ENCODE results near the gene LRRC26. TPM values are rescaled to one million over a fixed set of nuclear protein-coding genes. Genes with fewer than 3 reads are reported as not detected.
"Not testable (repeated sequence)": the region's sequence is repeated elsewhere in the genome, so short reads cannot be mapped to it uniquely, and the experiment has no call there.

LRRC26 gene
- polyA plus RNA-seq, 1 experiment = not detected

- H3K4me3 ChIP-seq (ENCODE audit: low read depth, low read length) = no peak overlapping the region
- CTCF ChIA-PET = interaction anchor here (0.6 kb wide), 1 partner anchor 8 kb away, joined by 4 read pairs; no protein-coding TSS in a partner anchor
These were observed 43.1 kb downstream of the LRRC26 start for GRCh38 chr9:137126786-137127185.

DNA sequence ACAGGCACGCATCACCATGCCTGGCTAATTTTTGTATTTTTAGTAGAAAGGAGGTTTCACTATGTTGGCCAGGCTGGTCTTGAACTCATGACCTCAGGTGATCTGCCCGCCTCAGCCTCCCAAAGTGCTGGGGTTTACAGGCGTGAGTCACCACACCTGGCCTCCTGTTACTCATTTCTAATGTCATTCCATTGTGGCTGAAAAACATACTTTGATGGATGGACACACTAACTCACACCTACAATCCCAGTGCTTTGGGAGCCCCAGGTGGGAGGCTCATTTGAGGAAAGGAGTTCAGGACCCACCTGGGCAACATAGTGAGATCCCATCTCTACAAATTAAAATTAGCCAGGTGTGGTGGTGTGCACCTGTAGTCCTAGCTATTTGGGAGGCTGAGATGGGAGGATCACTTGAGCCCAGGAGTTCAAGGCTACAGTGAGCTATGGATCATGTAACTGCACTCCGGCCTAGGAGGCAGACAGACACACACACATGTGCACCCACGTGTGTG lies 45.8 kb downstream of the LRRC26 start:
- H3K9me3 ChIP-seq (ENCODE audit: control insufficient read depth, insufficient read depth, low read length); H3K27ac ChIP-seq (ENCODE audit: low read depth, low read length); POLR2A ChIA-PET; H3K27me3 ChIP-seq (ENCODE audit: control insufficient read depth, insufficient read depth, low read length); DNase-seq (ENCODE audit: low read depth, low spot score); H3K4me3 ChIP-seq (ENCODE audit: low read depth, low read length): not testable (repeated sequence)
- CTCF ChIA-PET = interaction anchor here (0.6 kb wide), 2 partner anchors 14 to 69 kb away, joined by 3 read pairs; no protein-coding TSS in a partner anchor

More at GRCh38 chr9:137126786-137127185, 43.1 kb downstream of the LRRC26 start:
- Histone ChIP-seq H3K27me3 (ENCODE audit: control insufficient read depth, insufficient read depth, low read length) (no peaks in the 10 kb centered on the region), H3K27ac (ENCODE audit: low read depth, low read length) (no peak overlapping the region), H3K9me3 (ENCODE audit: control insufficient read depth, insufficient read depth, low read length) (peaks cover 6% of the 10 kb centered on the region; the same call in 1 of the 2 replicates)
- no peak for DNase-seq (ENCODE audit: low read depth, low spot score)
- TF ChIP-seq CTCF (IDR thresholded peaks at IDR 0.05; ENCODE audit: low read depth, low read length) = no peak
- POLR2A ChIA-PET = no interaction called here

GRCh38 chr9:137123468-137123837 lies 46.4 kb downstream of the LRRC26 start:
- CTCF ChIA-PET = interaction anchor here (0.6 to 0.7 kb wide), 2 partner anchors 14 to 479 kb away, joined by 3 read pairs; no protein-coding TSS in a partner anchor

GRCh38 chr9:137122796-137123467 lies 46.9 kb downstream of the LRRC26 start:
- not testable (repeated sequence) for DNase-seq (ENCODE audit: low read depth, low spot score); H3K27ac ChIP-seq (ENCODE audit: low read depth, low read length); H3K27me3 ChIP-seq (ENCODE audit: control insufficient read depth, insufficient read depth, low read length); H3K9me3 ChIP-seq (ENCODE audit: control insufficient read depth, insufficient read depth, low read length); H3K4me3 ChIP-seq (ENCODE audit: low read depth, low read length)
- ChIA-PET CTCF (interaction anchor here (0.6 to 0.7 kb wide), 2 partner anchors 59 to 480 kb away, joined by 3 to 9 read pairs; no protein-coding TSS in a partner anchor), POLR2A (interaction anchor here (0.6 to 0.7 kb wide), 3 partner anchors 78 to 111 kb away, joined by 6 to 19 read pairs (median 11); partner anchors contain the start of gene TPRN)

More at GRCh38 chr9:137123468-137123837, 46.4 kb downstream of the LRRC26 start:
- H3K27ac ChIP-seq (ENCODE audit: low read depth, low read length) = no peak overlapping the region
- DNase-seq (ENCODE audit: low read depth, low spot score) = no peak
- no peaks in the 10 kb centered on the region for H3K27me3 ChIP-seq (ENCODE audit: control insufficient read depth, insufficient read depth, low read length)
- H3K9me3 ChIP-seq (ENCODE audit: control insufficient read depth, insufficient read depth, low read length) = no peaks in the 10 kb centered on the region
- H3K4me3 ChIP-seq (ENCODE audit: low read depth, low read length) = no peak overlapping the region
- no peak for TF ChIP-seq CTCF (IDR thresholded peaks at IDR 0.05; ENCODE audit: low read depth, low read length)
- POLR2A ChIA-PET = interaction anchor here (0.6 to 0.7 kb wide), 2 partner anchors 77 to 100 kb away, joined by 6 to 19 read pairs; partner anchors contain the start of gene TPRN

- ChIA-PET CTCF (interaction anchor here (0.6 to 1.2 kb wide), 2 partner anchors 58 to 105 kb away, joined by 4 to 9 read pairs; partner anchors contain the start of gene RNF224), POLR2A (interaction anchor here (0.7 kb wide), 1 partner anchor 101 kb away, joined by 19 read pairs; no protein-coding TSS in a partner anchor)
- H3K9me3 ChIP-seq (ENCODE audit: control insufficient read depth, insufficient read depth, low read length); H3K27me3 ChIP-seq (ENCODE audit: control insufficient read depth, insufficient read depth, low read length); DNase-seq (ENCODE audit: low read depth, low spot score); H3K27ac ChIP-seq (ENCODE audit: low read depth, low read length); H3K4me3 ChIP-seq (ENCODE audit: low read depth, low read length): not testable (repeated sequence)
These were observed 47.7 kb downstream of the LRRC26 start for GRCh38 chr9:137121927-137122795.

Small RNAs within 50 kb of the gene (small RNA-seq; reads per million reads assigned to genes)
- gene MIR3621 (ENCODE audit: insufficient read length, low read depth) = not detected

Other genes starting within 250 kb of the LRRC26 start
- gene FBXW5, start 225.3 kb downstream of the LRRC26 start, polyA plus RNA-seq (2011; rRNA removed) = 31.2 and 46.4 TPM in 2 replicates
- 0.41 TPM in 1 of 2 replicates, not detected in the other for gene C8G, start 224.8 kb downstream of the LRRC26 start, polyA plus RNA-seq (2011; rRNA removed)
- not detected in 2 replicates for gene LCN12, start 217.8 kb downstream of the LRRC26 start, polyA plus RNA-seq (2011; rRNA removed)
- gene PTGDS, start 192.5 kb downstream of the LRRC26 start, polyA plus RNA-seq (2011; rRNA removed) = 7.8 and 9.6 TPM in 2 replicates
- gene LCNL1, start 187.1 kb downstream of the LRRC26 start, polyA plus RNA-seq (2011; rRNA removed) = 1.5 TPM in 2 replicates
- 6.0 and 6.7 TPM in 2 replicates for gene PAXX, start 177.6 kb downstream of the LRRC26 start, polyA plus RNA-seq (2011; rRNA removed)
- 0.42 and 0.63 TPM in 2 replicates for gene CLIC3, start 173.5 kb downstream of the LRRC26 start, polyA plus RNA-seq (2011; rRNA removed)
- gene ABCA2, start 141.8 kb downstream of the LRRC26 start, polyA plus RNA-seq (2011; rRNA removed) = 4.7 and 8.8 TPM in 2 replicates
- gene FUT7, start 138.0 kb downstream of the LRRC26 start, polyA plus RNA-seq (2011; rRNA removed) = not detected in 2 replicates
- 8.9 and 16.5 TPM in 2 replicates for gene NPDC1, start 123.9 kb downstream of the LRRC26 start, polyA plus RNA-seq (2011; rRNA removed)
- not detected in 2 replicates for gene ENTPD2, start 116.0 kb downstream of the LRRC26 start, polyA plus RNA-seq (2011; rRNA removed)
- 1.5 and 1.8 TPM in 2 replicates for gene SAPCD2, start 99.5 kb downstream of the LRRC26 start, polyA plus RNA-seq (2011; rRNA removed)
- gene UAP1L1, start 92.5 kb downstream of the LRRC26 start, polyA plus RNA-seq (2011; rRNA removed) = 5.1 and 6.3 TPM in 2 replicates
- gene MAN1B1, start 83.1 kb downstream of the LRRC26 start, polyA plus RNA-seq (2011; rRNA removed) = 40.8 and 50.2 TPM in 2 replicates
- 30.6 and 52.6 TPM in 2 replicates for gene DPP7, start 55.3 kb downstream of the LRRC26 start, polyA plus RNA-seq (2011; rRNA removed)
- 0.04 TPM in 1 of 2 replicates, not detected in the other for gene GRIN1, start 30.9 kb downstream of the LRRC26 start, polyA plus RNA-seq (2011; rRNA removed)
- not detected in 2 replicates for gene TMEM210, start 2.0 kb upstream of the LRRC26 start, polyA plus RNA-seq (2011; rRNA removed)
- gene ANAPC2, start 18.5 kb upstream of the LRRC26 start, polyA plus RNA-seq (2011; rRNA removed) = 12.1 and 14.6 TPM in 2 replicates
- gene SSNA1, start 18.6 kb upstream of the LRRC26 start, polyA plus RNA-seq (2011; rRNA removed) = 35.0 and 46.9 TPM in 2 replicates
- gene TPRN, start 30.7 kb upstream of the LRRC26 start, polyA plus RNA-seq (2011; rRNA removed) = 2.8 and 3.8 TPM in 2 replicates
- gene TMEM203, start 35.6 kb upstream of the LRRC26 start, polyA plus RNA-seq (2011; rRNA removed) = 44.2 and 50.2 TPM in 2 replicates
- 2.8 and 3.8 TPM in 2 replicates for gene NDOR1, start 35.6 kb upstream of the LRRC26 start, polyA plus RNA-seq (2011; rRNA removed)
- gene RNF208, start 52.2 kb upstream of the LRRC26 start, polyA plus RNA-seq (2011; rRNA removed) = 0.17 and 0.45 TPM in 2 replicates
- gene CYSRT1, start 55.1 kb upstream of the LRRC26 start, polyA plus RNA-seq (2011; rRNA removed) = 0.27 and 0.56 TPM in 2 replicates
- not detected in 2 replicates for gene RNF224, start 57.5 kb upstream of the LRRC26 start, polyA plus RNA-seq (2011; rRNA removed)
- gene SLC34A3, start 60.9 kb upstream of the LRRC26 start, polyA plus RNA-seq (2011; rRNA removed) = not detected in 2 replicates
- gene TUBB4B, start 71.2 kb upstream of the LRRC26 start, polyA plus RNA-seq (2011; rRNA removed) = 223 and 262 TPM in 2 replicates
- gene STPG3, start 81.2 kb upstream of the LRRC26 start, polyA plus RNA-seq (2011; rRNA removed) = not detected in 2 replicates
- gene NELFB, start 85.3 kb upstream of the LRRC26 start, polyA plus RNA-seq (2011; rRNA removed) = 27.1 and 38.7 TPM in 2 replicates
- gene TOR4A, start 107.7 kb upstream of the LRRC26 start, polyA plus RNA-seq (2011; rRNA removed) = 14.1 and 18.7 TPM in 2 replicates
- gene NRARP, start 132.2 kb upstream of the LRRC26 start, polyA plus RNA-seq (2011; rRNA removed) = 0.17 and 0.22 TPM in 2 replicates